WTC11 (cell line): ENCODE data around the gene CYP19A1. TPM values are rescaled to one million over a fixed set of nuclear protein-coding genes. Genes with fewer than 3 reads are reported as not detected.

Experiments used
- ATAC-seq: fragments of 200-7000 bp; cut with Tn5 transposase; 2 replicates; pipeline ENCODE4 v1.10.0; 2021; ENCODE audit warnings: mild to moderate bottlenecking, moderate library complexity
- CTCF ChIA-PET: fragments of 300-600 bp; sonication (Branson Sonifier 250); formaldehyde crosslinking; loops from one replicate; lab custom pipeline; 2021; ENCODE audit warnings: antibody characterized with exemption; lab: Charles Lee
- POLR2A ChIA-PET: fragments of 350-600 bp; sonication (Branson Sonifier 250); formaldehyde crosslinking; loops from one replicate; lab custom pipeline; 2021; ENCODE audit warnings: antibody characterized with exemption; lab: Charles Lee
- DNase-seq: peaks from one replicate; pipeline ENCODE4 v3.0.0; 2021; ENCODE audit warnings: low spot score
- H3K27ac Mint-ChIP-seq: 2 replicates; pipeline ENCODE4 v1.8.0; 2021; ENCODE audit warnings: mixed read lengths
- H3K27me3 Mint-ChIP-seq: 2 replicates; pipeline ENCODE4 v1.8.0; 2021; ENCODE audit warnings: low read depth, mild to moderate bottlenecking, moderate library complexity, mixed read lengths
- H3K36me3 Mint-ChIP-seq: 2 replicates; pipeline ENCODE4 v1.8.0; 2021; ENCODE audit warnings: mixed read lengths
- H3K4me1 Mint-ChIP-seq: 2 replicates; pipeline ENCODE4 v1.8.0; 2022; ENCODE audit warnings: mixed read lengths
- H3K4me3 Mint-ChIP-seq: 2 replicates; pipeline ENCODE4 v1.8.0; 2021; ENCODE audit warnings: mild to moderate bottlenecking, moderate library complexity, mixed read lengths
- H3K9me3 Mint-ChIP-seq: 2 replicates; pipeline ENCODE4 v1.8.0; 2021; ENCODE audit warnings: mixed read lengths
- CREB1 ChIP-seq: sonication (generic); formaldehyde crosslinking; IDR thresholded peaks from 2 replicates; pipeline ENCODE4 v1.8.0; 2023; ENCODE audit warnings: mild to moderate bottlenecking, missing genetic modification reagents
- ELF4 ChIP-seq: sonication (generic); formaldehyde crosslinking; IDR thresholded peaks from 2 replicates; pipeline ENCODE4 v1.8.1; 2022; ENCODE audit warnings: low read depth, mild to moderate bottlenecking, moderate library complexity, missing genetic modification reagents
- FOXJ3 ChIP-seq: sonication (generic); formaldehyde crosslinking; IDR thresholded peaks from 2 replicates; pipeline ENCODE4 v1.9.0; 2021; ENCODE audit warnings: missing genetic modification reagents, mild to moderate bottlenecking, borderline replicate concordance
- FOXK1 ChIP-seq: sonication (generic); formaldehyde crosslinking; IDR thresholded peaks from 2 replicates; pipeline ENCODE4 v1.8.0; 2022; ENCODE audit warnings: mild to moderate bottlenecking, moderate library complexity, missing genetic modification reagents
- JUN ChIP-seq: sonication (generic); formaldehyde crosslinking; IDR thresholded peaks from 2 replicates; pipeline ENCODE4 v1.8.0; 2023; ENCODE audit warnings: mild to moderate bottlenecking, missing genetic modification reagents
- NFATC4 ChIP-seq: fragments of 250-450 bp; sonication (Bioruptor Pico); IDR thresholded peaks from 2 replicates; pipeline ENCODE4 v1.9.0; 2021; ENCODE audit warnings: mild to moderate bottlenecking
- NFYB ChIP-seq: sonication (generic); formaldehyde crosslinking; conservative IDR thresholded peaks from 2 replicates; pipeline ENCODE4 v1.8.0; 2022; ENCODE audit warnings: low read depth, missing genetic modification reagents
- NR2C2 ChIP-seq: sonication (generic); formaldehyde crosslinking; IDR thresholded peaks from 2 replicates; pipeline ENCODE4 v1.8.0; 2022; ENCODE audit warnings: mild to moderate bottlenecking, missing genetic modification reagents
- NR3C1 ChIP-seq: sonication (generic); formaldehyde crosslinking; conservative IDR thresholded peaks from 2 replicates; pipeline ENCODE4 v1.8.1; 2023; ENCODE audit warnings: low read depth, mild to moderate bottlenecking, missing genetic modification reagents
- SMAD3 ChIP-seq: sonication (generic); formaldehyde crosslinking; IDR thresholded peaks from 2 replicates; pipeline ENCODE4 v1.8.0; 2022; ENCODE audit warnings: missing genetic modification reagents, mild to moderate bottlenecking, borderline replicate concordance
- SMAD4 ChIP-seq: sonication (generic); formaldehyde crosslinking; IDR thresholded peaks from 2 replicates; pipeline ENCODE4 v1.8.0; 2022; ENCODE audit warnings: mild to moderate bottlenecking, missing genetic modification reagents
- ZNF138 ChIP-seq: sonication (generic); formaldehyde crosslinking; conservative IDR thresholded peaks from 2 replicates; pipeline ENCODE4 v1.8.1; 2022; ENCODE audit warnings: mild to moderate bottlenecking, moderate library complexity, missing genetic modification reagents
- ZNF263 ChIP-seq: sonication (generic); formaldehyde crosslinking; IDR thresholded peaks from 2 replicates; pipeline ENCODE4 v1.8.1; 2022; ENCODE audit warnings: low read depth, mild to moderate bottlenecking, moderate library complexity, missing genetic modification reagents
- ZNF423 ChIP-seq: fragments of 250-450 bp; sonication (Bioruptor Pico); IDR thresholded peaks from 2 replicates; pipeline ENCODE4 v2.1.2; 2022; ENCODE audit warnings: mild to moderate bottlenecking, moderate library complexity
- total RNA-seq: library from RNA; stranded (reverse); gene quantifications from 3 replicates; pipeline ENCODE4 v1.2.3, GENCODE V29; 2021
- TF ChIP-seq, protein P1 (sequence below): sonication (generic); formaldehyde crosslinking; IDR thresholded peaks from 2 replicates; pipeline ENCODE4 v1.8.0; 2022; ENCODE audit warnings: missing genetic modification reagents
- TF ChIP-seq, protein P2 (sequence below): sonication (generic); formaldehyde crosslinking; IDR thresholded peaks from 2 replicates; pipeline ENCODE4 v1.8.0; 2022; ENCODE audit warnings: mild to moderate bottlenecking, missing genetic modification reagents
- TF ChIP-seq, protein P3 (sequence below): sonication (generic); formaldehyde crosslinking; IDR thresholded peaks from 2 replicates; pipeline ENCODE4 v1.8.1; 2023; ENCODE audit warnings: mild to moderate bottlenecking, missing genetic modification reagents
- TF ChIP-seq, protein P4 (sequence below): sonication (generic); formaldehyde crosslinking; IDR thresholded peaks from 2 replicates; pipeline ENCODE4 v1.8.1; 2023; ENCODE audit warnings: mild to moderate bottlenecking, missing genetic modification reagents
- TF ChIP-seq, protein P5 (sequence below): sonication (generic); formaldehyde crosslinking; IDR thresholded peaks from 2 replicates; pipeline ENCODE4 v1.8.1; 2022; ENCODE audit warnings: low read depth, missing genetic modification reagents, borderline replicate concordance
- TF ChIP-seq, protein P6 (sequence below): sonication (generic); formaldehyde crosslinking; IDR thresholded peaks from 2 replicates; pipeline ENCODE4 v1.8.1; 2023; ENCODE audit warnings: mild to moderate bottlenecking, missing genetic modification reagents, borderline replicate concordance

CYP19A1 gene
- total RNA-seq, 1 experiment from 2014 or later, result not detected

DNA sequence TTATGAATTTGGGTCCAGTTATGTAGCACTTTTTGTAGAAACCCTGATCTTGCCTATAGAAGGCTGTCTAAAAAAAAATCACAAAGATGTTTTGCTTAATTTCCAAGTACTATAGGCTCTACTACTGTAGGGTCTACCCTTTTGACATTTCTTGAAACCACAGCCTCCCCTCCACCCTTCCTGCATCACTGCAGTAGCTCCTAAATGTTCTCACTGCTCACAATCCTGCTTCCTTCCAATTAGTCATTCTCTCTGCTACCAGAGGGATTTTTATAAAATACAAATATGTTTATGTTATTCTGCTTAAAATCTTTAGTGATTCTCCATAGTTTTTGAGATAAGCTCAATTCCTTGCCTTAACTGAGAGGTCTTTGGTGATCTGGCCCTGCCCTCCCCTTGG lies 114.0 kb downstream of the CYP19A1 start (continued):
- TF ChIP-seq, protein P1, sequence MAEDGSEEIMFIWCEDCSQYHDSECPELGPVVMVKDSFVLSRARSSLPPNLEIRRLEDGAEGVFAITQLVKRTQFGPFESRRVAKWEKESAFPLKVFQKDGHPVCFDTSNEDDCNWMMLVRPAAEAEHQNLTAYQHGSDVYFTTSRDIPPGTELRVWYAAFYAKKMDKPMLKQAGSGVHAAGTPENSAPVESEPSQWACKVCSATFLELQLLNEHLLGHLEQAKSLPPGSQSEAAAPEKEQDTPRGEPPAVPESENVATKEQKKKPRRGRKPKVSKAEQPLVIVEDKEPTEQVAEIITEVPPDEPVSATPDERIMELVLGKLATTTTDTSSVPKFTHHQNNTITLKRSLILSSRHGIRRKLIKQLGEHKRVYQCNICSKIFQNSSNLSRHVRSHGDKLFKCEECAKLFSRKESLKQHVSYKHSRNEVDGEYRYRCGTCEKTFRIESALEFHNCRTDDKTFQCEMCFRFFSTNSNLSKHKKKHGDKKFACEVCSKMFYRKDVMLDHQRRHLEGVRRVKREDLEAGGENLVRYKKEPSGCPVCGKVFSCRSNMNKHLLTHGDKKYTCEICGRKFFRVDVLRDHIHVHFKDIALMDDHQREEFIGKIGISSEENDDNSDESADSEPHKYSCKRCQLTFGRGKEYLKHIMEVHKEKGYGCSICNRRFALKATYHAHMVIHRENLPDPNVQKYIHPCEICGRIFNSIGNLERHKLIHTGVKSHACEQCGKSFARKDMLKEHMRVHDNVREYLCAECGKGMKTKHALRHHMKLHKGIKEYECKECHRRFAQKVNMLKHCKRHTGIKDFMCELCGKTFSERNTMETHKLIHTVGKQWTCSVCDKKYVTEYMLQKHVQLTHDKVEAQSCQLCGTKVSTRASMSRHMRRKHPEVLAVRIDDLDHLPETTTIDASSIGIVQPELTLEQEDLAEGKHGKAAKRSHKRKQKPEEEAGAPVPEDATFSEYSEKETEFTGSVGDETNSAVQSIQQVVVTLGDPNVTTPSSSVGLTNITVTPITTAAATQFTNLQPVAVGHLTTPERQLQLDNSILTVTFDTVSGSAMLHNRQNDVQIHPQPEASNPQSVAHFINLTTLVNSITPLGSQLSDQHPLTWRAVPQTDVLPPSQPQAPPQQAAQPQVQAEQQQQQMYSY, result no peak
- TF ChIP-seq NFATC4 (no peak), ZNF263 (no peak), JUN (CRISPR knock-in tag) (no peak), ZNF138 (CRISPR knock-in tag) (no peak), ELF4 (CRISPR knock-in tag) (no peak)

DNA sequence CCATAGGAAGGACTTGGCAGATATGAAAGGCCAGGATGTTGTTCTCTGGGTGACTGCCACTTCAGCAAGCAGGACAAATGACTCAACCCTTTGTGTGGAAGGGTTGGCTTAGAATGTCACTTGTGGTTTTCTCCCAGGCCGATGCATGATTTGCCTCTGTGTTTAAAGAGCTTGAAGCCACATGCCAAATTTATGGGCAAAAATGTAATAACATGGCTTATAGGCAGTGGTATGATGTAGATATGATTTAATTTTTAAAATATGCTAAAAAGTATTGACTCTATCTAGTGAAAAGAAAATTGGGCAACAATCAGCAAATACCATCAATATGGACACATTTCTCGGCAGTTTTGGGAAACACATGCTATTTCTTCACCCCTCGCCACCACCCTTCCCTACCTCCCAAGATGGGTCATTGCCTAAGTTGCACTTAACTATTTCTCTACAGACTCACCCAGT lies 114.6 kb downstream of the CYP19A1 start:
- H3K9me3 Mint-ChIP-seq, result no peaks in the 10 kb centered on the region
- DNase-seq (no peak), ATAC-seq (no peak)
- peaks cover 9% of the 10 kb centered on the region for H3K4me1 Mint-ChIP-seq
- H3K27me3 Mint-ChIP-seq, result no peaks in the 10 kb centered on the region
- ChIA-PET CTCF (interaction anchor here (1.1 kb wide), 1 partner anchor 31 kb away, joined by 3 read pairs; no protein-coding TSS in a partner anchor), POLR2A (no interaction called here)
- no peak overlapping the region for H3K4me3 Mint-ChIP-seq
- TF ChIP-seq, protein P2, sequence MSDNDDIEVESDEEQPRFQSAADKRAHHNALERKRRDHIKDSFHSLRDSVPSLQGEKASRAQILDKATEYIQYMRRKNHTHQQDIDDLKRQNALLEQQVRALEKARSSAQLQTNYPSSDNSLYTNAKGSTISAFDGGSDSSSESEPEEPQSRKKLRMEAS (CRISPR knock-in tag), result no peak
- TF ChIP-seq CREB1 (CRISPR knock-in tag) (no peak), NR3C1 (no peak), NFYB (CRISPR knock-in tag) (no peak), NR2C2 (no peak), ZNF423 (CRISPR knock-in tag) (no peak), SMAD4 (no peak), FOXK1 (CRISPR knock-in tag) (no peak), SMAD3 (no peak), FOXJ3 (CRISPR knock-in tag) (no peak)
- TF ChIP-seq, protein P3, sequence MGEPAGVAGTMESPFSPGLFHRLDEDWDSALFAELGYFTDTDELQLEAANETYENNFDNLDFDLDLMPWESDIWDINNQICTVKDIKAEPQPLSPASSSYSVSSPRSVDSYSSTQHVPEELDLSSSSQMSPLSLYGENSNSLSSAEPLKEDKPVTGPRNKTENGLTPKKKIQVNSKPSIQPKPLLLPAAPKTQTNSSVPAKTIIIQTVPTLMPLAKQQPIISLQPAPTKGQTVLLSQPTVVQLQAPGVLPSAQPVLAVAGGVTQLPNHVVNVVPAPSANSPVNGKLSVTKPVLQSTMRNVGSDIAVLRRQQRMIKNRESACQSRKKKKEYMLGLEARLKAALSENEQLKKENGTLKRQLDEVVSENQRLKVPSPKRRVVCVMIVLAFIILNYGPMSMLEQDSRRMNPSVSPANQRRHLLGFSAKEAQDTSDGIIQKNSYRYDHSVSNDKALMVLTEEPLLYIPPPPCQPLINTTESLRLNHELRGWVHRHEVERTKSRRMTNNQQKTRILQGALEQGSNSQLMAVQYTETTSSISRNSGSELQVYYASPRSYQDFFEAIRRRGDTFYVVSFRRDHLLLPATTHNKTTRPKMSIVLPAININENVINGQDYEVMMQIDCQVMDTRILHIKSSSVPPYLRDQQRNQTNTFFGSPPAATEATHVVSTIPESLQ (CRISPR knock-in tag), result no peak
- TF ChIP-seq, protein P4, sequence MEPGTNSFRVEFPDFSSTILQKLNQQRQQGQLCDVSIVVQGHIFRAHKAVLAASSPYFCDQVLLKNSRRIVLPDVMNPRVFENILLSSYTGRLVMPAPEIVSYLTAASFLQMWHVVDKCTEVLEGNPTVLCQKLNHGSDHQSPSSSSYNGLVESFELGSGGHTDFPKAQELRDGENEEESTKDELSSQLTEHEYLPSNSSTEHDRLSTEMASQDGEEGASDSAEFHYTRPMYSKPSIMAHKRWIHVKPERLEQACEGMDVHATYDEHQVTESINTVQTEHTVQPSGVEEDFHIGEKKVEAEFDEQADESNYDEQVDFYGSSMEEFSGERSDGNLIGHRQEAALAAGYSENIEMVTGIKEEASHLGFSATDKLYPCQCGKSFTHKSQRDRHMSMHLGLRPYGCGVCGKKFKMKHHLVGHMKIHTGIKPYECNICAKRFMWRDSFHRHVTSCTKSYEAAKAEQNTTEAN, result no peak
- TF ChIP-seq, protein P5, sequence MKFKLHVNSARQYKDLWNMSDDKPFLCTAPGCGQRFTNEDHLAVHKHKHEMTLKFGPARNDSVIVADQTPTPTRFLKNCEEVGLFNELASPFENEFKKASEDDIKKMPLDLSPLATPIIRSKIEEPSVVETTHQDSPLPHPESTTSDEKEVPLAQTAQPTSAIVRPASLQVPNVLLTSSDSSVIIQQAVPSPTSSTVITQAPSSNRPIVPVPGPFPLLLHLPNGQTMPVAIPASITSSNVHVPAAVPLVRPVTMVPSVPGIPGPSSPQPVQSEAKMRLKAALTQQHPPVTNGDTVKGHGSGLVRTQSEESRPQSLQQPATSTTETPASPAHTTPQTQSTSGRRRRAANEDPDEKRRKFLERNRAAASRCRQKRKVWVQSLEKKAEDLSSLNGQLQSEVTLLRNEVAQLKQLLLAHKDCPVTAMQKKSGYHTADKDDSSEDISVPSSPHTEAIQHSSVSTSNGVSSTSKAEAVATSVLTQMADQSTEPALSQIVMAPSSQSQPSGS (CRISPR knock-in tag), result no peak
- TF ChIP-seq, protein P6, sequence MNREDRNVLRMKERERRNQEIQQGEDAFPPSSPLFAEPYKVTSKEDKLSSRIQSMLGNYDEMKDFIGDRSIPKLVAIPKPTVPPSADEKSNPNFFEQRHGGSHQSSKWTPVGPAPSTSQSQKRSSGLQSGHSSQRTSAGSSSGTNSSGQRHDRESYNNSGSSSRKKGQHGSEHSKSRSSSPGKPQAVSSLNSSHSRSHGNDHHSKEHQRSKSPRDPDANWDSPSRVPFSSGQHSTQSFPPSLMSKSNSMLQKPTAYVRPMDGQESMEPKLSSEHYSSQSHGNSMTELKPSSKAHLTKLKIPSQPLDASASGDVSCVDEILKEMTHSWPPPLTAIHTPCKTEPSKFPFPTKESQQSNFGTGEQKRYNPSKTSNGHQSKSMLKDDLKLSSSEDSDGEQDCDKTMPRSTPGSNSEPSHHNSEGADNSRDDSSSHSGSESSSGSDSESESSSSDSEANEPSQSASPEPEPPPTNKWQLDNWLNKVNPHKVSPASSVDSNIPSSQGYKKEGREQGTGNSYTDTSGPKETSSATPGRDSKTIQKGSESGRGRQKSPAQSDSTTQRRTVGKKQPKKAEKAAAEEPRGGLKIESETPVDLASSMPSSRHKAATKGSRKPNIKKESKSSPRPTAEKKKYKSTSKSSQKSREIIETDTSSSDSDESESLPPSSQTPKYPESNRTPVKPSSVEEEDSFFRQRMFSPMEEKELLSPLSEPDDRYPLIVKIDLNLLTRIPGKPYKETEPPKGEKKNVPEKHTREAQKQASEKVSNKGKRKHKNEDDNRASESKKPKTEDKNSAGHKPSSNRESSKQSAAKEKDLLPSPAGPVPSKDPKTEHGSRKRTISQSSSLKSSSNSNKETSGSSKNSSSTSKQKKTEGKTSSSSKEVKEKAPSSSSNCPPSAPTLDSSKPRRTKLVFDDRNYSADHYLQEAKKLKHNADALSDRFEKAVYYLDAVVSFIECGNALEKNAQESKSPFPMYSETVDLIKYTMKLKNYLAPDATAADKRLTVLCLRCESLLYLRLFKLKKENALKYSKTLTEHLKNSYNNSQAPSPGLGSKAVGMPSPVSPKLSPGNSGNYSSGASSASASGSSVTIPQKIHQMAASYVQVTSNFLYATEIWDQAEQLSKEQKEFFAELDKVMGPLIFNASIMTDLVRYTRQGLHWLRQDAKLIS (CRISPR knock-in tag), result no peak
- H3K27ac Mint-ChIP-seq, result no peak overlapping the region
- no peaks in the 10 kb centered on the region for H3K36me3 Mint-ChIP-seq
